ENCODE measurements around the gene TRAF3IP3.

DNA sequence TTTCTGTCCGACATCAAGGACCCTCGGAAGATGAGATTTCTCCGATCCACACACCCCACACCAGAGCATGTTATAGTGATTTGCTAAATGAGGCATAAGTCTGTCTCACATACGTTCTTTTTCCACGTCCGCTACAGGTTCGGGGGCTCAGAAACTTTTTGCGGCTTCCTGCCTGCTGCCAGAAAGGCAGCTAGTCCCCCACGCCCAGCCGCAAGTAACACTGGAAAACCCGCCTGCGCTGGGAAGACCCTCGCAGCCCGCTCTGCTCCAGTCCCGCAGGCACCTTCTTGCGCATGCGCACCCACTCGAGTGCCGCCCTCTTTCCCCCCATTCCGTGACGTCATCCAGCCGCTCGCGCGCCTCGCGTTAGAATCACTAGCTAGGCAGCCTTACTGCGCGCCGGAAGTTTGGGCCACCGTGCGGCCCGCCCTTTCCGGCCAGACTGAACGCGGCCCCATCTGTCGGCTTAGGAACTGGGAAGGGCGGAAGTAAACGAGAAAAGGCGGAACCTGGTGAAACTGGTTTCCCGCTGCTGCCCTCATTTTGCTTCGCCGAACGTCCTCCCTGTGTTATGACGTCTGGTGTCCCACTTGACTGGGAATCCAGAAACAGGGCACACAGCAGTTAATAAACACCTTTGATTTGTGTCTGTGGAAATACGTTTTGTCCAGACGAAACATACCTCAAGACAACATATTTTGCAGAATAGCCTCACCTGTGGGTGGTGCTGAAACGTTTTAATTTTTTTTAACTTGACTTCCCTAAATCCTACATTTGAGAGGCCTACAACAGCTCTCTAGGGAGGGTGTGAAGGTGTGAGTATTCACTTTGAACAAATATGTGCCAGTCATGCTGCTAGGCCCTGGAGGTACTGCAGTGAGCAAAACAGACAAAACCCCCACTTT lies 28.7 kb downstream of the TRAF3IP3 start, which contains the start of gene C1orf74:
- peak; percentile 98 for TF ChIP-seq POLR2AphosphoS5 (IDR thresholded peaks at IDR 0.05; ENCODE audit: low read depth, low read length)
- TF ChIP-seq, protein P1, sequence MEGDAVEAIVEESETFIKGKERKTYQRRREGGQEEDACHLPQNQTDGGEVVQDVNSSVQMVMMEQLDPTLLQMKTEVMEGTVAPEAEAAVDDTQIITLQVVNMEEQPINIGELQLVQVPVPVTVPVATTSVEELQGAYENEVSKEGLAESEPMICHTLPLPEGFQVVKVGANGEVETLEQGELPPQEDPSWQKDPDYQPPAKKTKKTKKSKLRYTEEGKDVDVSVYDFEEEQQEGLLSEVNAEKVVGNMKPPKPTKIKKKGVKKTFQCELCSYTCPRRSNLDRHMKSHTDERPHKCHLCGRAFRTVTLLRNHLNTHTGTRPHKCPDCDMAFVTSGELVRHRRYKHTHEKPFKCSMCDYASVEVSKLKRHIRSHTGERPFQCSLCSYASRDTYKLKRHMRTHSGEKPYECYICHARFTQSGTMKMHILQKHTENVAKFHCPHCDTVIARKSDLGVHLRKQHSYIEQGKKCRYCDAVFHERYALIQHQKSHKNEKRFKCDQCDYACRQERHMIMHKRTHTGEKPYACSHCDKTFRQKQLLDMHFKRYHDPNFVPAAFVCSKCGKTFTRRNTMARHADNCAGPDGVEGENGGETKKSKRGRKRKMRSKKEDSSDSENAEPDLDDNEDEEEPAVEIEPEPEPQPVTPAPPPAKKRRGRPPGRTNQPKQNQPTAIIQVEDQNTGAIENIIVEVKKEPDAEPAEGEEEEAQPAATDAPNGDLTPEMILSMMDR (IDR thresholded peaks at IDR 0.05), result no peak
- TF ChIP-seq RAD21 (IDR thresholded peaks at IDR 0.05; ENCODE audit: low read length), result no peak; the same call in 1 of the 2 replicates
- TF ChIP-seq EP300 (IDR thresholded peaks at IDR 0.05; ENCODE audit: borderline replicate concordance in 1 of 2, low read depth in 1 of 2, low read length in 1 of 2), result no peak
- peak; percentile 76 for TF ChIP-seq TAF1 (IDR thresholded peaks at IDR 0.05; ENCODE audit: borderline replicate concordance, low read depth, low read length)

Measured in SK-N-SH (cell line).